ENCODE results near the gene PTPRA.

The PTPRA gene

GRCh38 chr20:2993250-2993649 lies 120.0 kb downstream of the PTPRA start:
- ATAC-seq, result no peak
- TF ChIP-seq, protein P1, sequence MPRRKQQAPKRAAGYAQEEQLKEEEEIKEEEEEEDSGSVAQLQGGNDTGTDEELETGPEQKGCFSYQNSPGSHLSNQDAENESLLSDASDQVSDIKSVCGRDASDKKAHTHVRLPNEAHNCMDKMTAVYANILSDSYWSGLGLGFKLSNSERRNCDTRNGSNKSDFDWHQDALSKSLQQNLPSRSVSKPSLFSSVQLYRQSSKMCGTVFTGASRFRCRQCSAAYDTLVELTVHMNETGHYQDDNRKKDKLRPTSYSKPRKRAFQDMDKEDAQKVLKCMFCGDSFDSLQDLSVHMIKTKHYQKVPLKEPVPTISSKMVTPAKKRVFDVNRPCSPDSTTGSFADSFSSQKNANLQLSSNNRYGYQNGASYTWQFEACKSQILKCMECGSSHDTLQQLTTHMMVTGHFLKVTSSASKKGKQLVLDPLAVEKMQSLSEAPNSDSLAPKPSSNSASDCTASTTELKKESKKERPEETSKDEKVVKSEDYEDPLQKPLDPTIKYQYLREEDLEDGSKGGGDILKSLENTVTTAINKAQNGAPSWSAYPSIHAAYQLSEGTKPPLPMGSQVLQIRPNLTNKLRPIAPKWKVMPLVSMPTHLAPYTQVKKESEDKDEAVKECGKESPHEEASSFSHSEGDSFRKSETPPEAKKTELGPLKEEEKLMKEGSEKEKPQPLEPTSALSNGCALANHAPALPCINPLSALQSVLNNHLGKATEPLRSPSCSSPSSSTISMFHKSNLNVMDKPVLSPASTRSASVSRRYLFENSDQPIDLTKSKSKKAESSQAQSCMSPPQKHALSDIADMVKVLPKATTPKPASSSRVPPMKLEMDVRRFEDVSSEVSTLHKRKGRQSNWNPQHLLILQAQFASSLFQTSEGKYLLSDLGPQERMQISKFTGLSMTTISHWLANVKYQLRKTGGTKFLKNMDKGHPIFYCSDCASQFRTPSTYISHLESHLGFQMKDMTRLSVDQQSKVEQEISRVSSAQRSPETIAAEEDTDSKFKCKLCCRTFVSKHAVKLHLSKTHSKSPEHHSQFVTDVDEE (CRISPR knock-in tag; IDR thresholded peaks at IDR 0.05), result no peak
- TF ChIP-seq, protein P2, sequence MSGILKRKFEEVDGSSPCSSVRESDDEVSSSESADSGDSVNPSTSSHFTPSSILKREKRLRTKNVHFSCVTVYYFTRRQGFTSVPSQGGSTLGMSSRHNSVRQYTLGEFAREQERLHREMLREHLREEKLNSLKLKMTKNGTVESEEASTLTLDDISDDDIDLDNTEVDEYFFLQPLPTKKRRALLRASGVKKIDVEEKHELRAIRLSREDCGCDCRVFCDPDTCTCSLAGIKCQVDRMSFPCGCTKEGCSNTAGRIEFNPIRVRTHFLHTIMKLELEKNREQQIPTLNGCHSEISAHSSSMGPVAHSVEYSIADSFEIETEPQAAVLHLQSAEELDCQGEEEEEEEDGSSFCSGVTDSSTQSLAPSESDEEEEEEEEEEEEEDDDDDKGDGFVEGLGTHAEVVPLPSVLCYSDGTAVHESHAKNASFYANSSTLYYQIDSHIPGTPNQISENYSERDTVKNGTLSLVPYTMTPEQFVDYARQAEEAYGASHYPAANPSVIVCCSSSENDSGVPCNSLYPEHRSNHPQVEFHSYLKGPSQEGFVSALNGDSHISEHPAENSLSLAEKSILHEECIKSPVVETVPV (CRISPR knock-in tag; IDR thresholded peaks at IDR 0.05), result no peak
- TF ChIP-seq PATZ1 (CRISPR knock-in tag; IDR thresholded peaks at IDR 0.05; ENCODE audit: borderline replicate concordance), result no peak
- TF ChIP-seq TOX (CRISPR knock-in tag; IDR thresholded peaks at IDR 0.05; ENCODE audit: borderline replicate concordance), result no peak
- TF ChIP-seq ZNF565 (CRISPR knock-in tag; conservative IDR thresholded peaks at IDR 0.05; ENCODE audit: low read depth), result no peak
- no peak for TF ChIP-seq ZFP30 (CRISPR knock-in tag; IDR thresholded peaks at IDR 0.05)
- no peak for TF ChIP-seq CSDC2 (CRISPR knock-in tag; IDR thresholded peaks at IDR 0.05)
- TF ChIP-seq RARB (CRISPR knock-in tag; IDR thresholded peaks at IDR 0.05), result no peak
- no peak for TF ChIP-seq TCF4 (CRISPR knock-in tag; IDR thresholded peaks at IDR 0.05; ENCODE audit: borderline replicate concordance)

DNA sequence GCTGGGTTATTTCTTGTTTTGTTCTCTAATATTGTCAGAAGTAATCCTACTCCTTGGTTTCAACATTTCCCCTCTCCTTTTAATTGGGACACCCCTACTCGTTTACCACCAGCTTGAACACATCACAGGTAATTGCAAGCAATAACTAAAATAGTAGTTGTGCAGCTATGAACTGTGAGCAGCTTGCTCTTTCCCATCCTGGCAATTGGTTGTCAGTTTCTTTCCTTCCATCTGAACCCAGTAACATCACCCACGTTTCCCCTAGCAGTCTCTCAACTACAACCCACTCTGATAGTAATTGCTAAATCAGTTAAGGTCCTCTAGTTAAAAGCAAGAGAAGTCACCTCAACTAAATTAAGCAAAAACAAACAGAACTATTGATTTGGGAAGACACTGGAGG lies 122.5 kb downstream of the PTPRA start:
- ATAC-seq, result no peak
- no peak for TF ChIP-seq RARB (CRISPR knock-in tag; IDR thresholded peaks at IDR 0.05)
- no peak for TF ChIP-seq ISL1 (CRISPR knock-in tag; IDR thresholded peaks at IDR 0.05)
- TF ChIP-seq ARNTL (CRISPR knock-in tag; IDR thresholded peaks at IDR 0.05; ENCODE audit: borderline replicate concordance, low read depth), result no peak
- TF ChIP-seq, protein P3, sequence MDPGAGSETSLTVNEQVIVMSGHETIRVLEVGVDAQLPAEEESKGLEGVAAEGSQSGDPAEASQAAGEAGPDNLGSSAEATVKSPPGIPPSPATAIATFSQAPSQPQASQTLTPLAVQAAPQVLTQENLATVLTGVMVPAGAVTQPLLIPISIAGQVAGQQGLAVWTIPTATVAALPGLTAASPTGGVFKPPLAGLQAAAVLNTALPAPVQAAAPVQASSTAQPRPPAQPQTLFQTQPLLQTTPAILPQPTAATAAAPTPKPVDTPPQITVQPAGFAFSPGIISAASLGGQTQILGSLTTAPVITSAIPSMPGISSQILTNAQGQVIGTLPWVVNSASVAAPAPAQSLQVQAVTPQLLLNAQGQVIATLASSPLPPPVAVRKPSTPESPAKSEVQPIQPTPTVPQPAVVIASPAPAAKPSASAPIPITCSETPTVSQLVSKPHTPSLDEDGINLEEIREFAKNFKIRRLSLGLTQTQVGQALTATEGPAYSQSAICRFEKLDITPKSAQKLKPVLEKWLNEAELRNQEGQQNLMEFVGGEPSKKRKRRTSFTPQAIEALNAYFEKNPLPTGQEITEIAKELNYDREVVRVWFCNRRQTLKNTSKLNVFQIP (CRISPR knock-in tag; IDR thresholded peaks at IDR 0.05; ENCODE audit: borderline replicate concordance, low read depth), result no peak
- TF ChIP-seq ZNF565 (CRISPR knock-in tag; conservative IDR thresholded peaks at IDR 0.05; ENCODE audit: low read depth), result no peak
- TF ChIP-seq ZFP3 (CRISPR knock-in tag; IDR thresholded peaks at IDR 0.05), result no peak
- TF ChIP-seq, protein P2 (CRISPR knock-in tag; IDR thresholded peaks at IDR 0.05), result no peak
- TF ChIP-seq, protein P4, sequence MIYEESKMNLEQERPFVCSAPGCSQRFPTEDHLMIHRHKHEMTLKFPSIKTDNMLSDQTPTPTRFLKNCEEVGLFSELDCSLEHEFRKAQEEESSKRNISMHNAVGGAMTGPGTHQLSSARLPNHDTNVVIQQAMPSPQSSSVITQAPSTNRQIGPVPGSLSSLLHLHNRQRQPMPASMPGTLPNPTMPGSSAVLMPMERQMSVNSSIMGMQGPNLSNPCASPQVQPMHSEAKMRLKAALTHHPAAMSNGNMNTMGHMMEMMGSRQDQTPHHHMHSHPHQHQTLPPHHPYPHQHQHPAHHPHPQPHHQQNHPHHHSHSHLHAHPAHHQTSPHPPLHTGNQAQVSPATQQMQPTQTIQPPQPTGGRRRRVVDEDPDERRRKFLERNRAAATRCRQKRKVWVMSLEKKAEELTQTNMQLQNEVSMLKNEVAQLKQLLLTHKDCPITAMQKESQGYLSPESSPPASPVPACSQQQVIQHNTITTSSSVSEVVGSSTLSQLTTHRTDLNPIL (CRISPR knock-in tag; IDR thresholded peaks at IDR 0.05; ENCODE audit: low read depth), result no peak
- no peak for TF ChIP-seq CSDC2 (CRISPR knock-in tag; IDR thresholded peaks at IDR 0.05)
- TF ChIP-seq ZNF8 (CRISPR knock-in tag; IDR thresholded peaks at IDR 0.05), result no peak
- no peak for TF ChIP-seq ZFP30 (CRISPR knock-in tag; IDR thresholded peaks at IDR 0.05)
- no peak for TF ChIP-seq ESRRG (CRISPR knock-in tag; IDR thresholded peaks at IDR 0.05)
- TF ChIP-seq TCF4 (CRISPR knock-in tag; IDR thresholded peaks at IDR 0.05; ENCODE audit: borderline replicate concordance), result no peak
- no peak for TF ChIP-seq PPARA (CRISPR knock-in tag; IDR thresholded peaks at IDR 0.05; ENCODE audit: borderline replicate concordance)
- TF ChIP-seq GLIS3 (CRISPR knock-in tag; IDR thresholded peaks at IDR 0.05), result no peak
- TF ChIP-seq ZNF70 (CRISPR knock-in tag; IDR thresholded peaks at IDR 0.05), result no peak
- TF ChIP-seq SNAI2 (CRISPR knock-in tag; IDR thresholded peaks at IDR 0.05), result no peak

All from SK-N-SH treated with all-trans-retinoic acid at 6 μM for 48 hours (cell line).